Keratinocyte (primary cell): ENCODE measurements around the gene HPS1. TPM values are rescaled to one million over a fixed set of nuclear protein-coding genes. Genes with fewer than 3 reads are reported as not detected.

Experiments used
- DNase-seq: peaks from one replicate; pipeline ENCODE4 v3.0.0-alpha.2; 2011; ENCODE audit warnings: low read depth, missing footprints, low spot score
- FAIRE-seq: peaks from 2 replicates; lab custom pipeline; 2011; peaks lifted over from hg19 to GRCh38; lab: Jason Lieb, UNC
- H2AFZ ChIP-seq: 2 replicates; pipeline ENCODE4 v1.6.0; 2012; ENCODE audit warnings: low read length, control low read depth, inconsistent platforms; ENCODE audit not compliant: control insufficient read depth
- H3K27ac ChIP-seq: 2 replicates; pipeline ENCODE4 v1.5.1; 2011; ENCODE audit warnings: low read length; ENCODE audit not compliant: control insufficient read depth, insufficient read depth
- H3K27me3 ChIP-seq: 3 replicates; pipeline ENCODE4 v1.6.0; 2011; ENCODE audit warnings: low read length; ENCODE audit not compliant: control insufficient read depth, insufficient read depth; ENCODE audit errors: extremely low read depth
- H3K36me3 ChIP-seq, 2 experiments: 2 replicates in 1 of 2; 3 replicates in 1 of 2; pipeline ENCODE4 v1.5.1; 2011; ENCODE audit warnings: low read length in 2 of 2, mild to moderate bottlenecking in 1 of 2; ENCODE audit not compliant: control insufficient read depth in 2 of 2, insufficient read depth in 2 of 2; ENCODE audit errors: extremely low read depth in 1 of 2
- H3K4me1 ChIP-seq: 3 replicates; pipeline ENCODE4 v1.5.1; 2011; ENCODE audit warnings: low read length; ENCODE audit not compliant: control insufficient read depth, insufficient read depth; ENCODE audit errors: extremely low read depth
- H3K4me2 ChIP-seq: 3 replicates; pipeline ENCODE4 v1.6.0; 2011; ENCODE audit warnings: low read depth, low read length; ENCODE audit not compliant: control insufficient read depth, insufficient read depth; ENCODE audit errors: extremely low read depth
- H3K4me3 ChIP-seq, 3 experiments: fragments of 200-600 bp in 1 of 3; sonication (generic) in 1 of 3; 2 replicates in 2 of 3; 3 replicates in 1 of 3; pipeline ENCODE4 v1.5.1; 2011 to 2016; ENCODE audit warnings: low read length in 3 of 3, mild to moderate bottlenecking in 3 of 3, control low read depth in 2 of 3, inconsistent platforms in 1 of 3, low read depth in 1 of 3, mixed read lengths in 1 of 3, mixed run types in 1 of 3, moderate library complexity in 1 of 3; ENCODE audit not compliant: control insufficient read depth in 2 of 3, insufficient read depth in 2 of 3; ENCODE audit errors: extremely low read depth in 1 of 3
- H3K79me2 ChIP-seq: 2 replicates; pipeline ENCODE4 v1.6.0; 2012; ENCODE audit warnings: low read length; ENCODE audit not compliant: control insufficient read depth, insufficient read depth
- H3K9ac ChIP-seq: 3 replicates; pipeline ENCODE4 v1.6.0; 2011; ENCODE audit warnings: low read length; ENCODE audit not compliant: control insufficient read depth, insufficient read depth; ENCODE audit errors: extremely low read depth
- H3K9me1 ChIP-seq: 3 replicates; pipeline ENCODE4 v1.6.0; 2011; ENCODE audit warnings: low read length; ENCODE audit not compliant: control insufficient read depth, insufficient read depth; ENCODE audit errors: extremely low read depth
- H3K9me3 ChIP-seq: 2 replicates; pipeline ENCODE4 v1.5.1; 2012; ENCODE audit warnings: low read depth, low read length; ENCODE audit not compliant: control insufficient read depth
- H4K20me1 ChIP-seq: 3 replicates; pipeline ENCODE4 v1.6.0; 2011; ENCODE audit warnings: low read length; ENCODE audit not compliant: control insufficient read depth, insufficient read depth; ENCODE audit errors: extremely low read depth
- CTCF ChIP-seq, 3 experiments: IDR thresholded peaks in 1 of 3; conservative IDR thresholded peaks in 1 of 3; optimal IDR thresholded peaks in 1 of 3; 2 replicates in 2 of 3; 3 replicates in 1 of 3; pipeline versions ENCODE3 to v1.5.1; 2011; ENCODE audit warnings: low read length in 3 of 3, mild to moderate bottlenecking in 3 of 3, moderate library complexity in 2 of 3, control low read depth in 1 of 3, inconsistent platforms in 1 of 3; ENCODE audit not compliant: insufficient read depth in 2 of 3; ENCODE audit errors: extremely low read depth in 1 of 3
- EZH2 ChIP-seq: IDR thresholded peaks from one replicate; pipeline ENCODE4 v1.6.1; 2012; ENCODE audit warnings: inconsistent platforms, mild to moderate bottlenecking, low read length, moderate library complexity
- dilution Hi-C: fragments of 300-500 bp; cut with MboI; formaldehyde crosslinking; loops from one replicate; pipeline ENCODE4 v1.7.0; 2020; ENCODE audit warnings: low sequenced_read_pairs; ENCODE audit not compliant: extremely low pct_ligation_motif_present
- polyA plus RNA-seq, 5 experiments: library from polyadenylated mRNA; depleted of rRNA in 3 of 5; stranded (reverse) in 3 of 5; stranded (forward) in 1 of 5; unstranded in 1 of 5; fragments of >200 nt; gene quantifications; 1 replicate in 1 of 5; 2 replicates in 3 of 5; 3 replicates in 1 of 5; pipeline versions ENCODE4 v1.2.1 to v1.2.3, GENCODE V29; 2011 to 2012; ENCODE audit warnings: missing spikeins in 2 of 5, low read depth in 1 of 5, low replicate concordance in 1 of 5

The HPS1 gene
- polyA plus RNA-seq, 1 donor (not counting 4 experiments of a cell fraction or from before 2014, with no cell fraction given), result 39.4 TPM

GRCh38 chr10:98416606-98417388 lies 29.9 kb downstream of the HPS1 start:
- Histone ChIP-seq H3K36me3 (peaks cover 0 to 14% of the 10 kb centered on the region in 2 experiments), H3K79me2 (no peaks in the 10 kb centered on the region), H2AFZ (no peak overlapping the region), H3K4me3 (no peak overlapping the region), H3K27ac (no peak overlapping the region), H3K9me3 (no peaks in the 10 kb centered on the region), H3K4me1 (peaks cover 15% of the 10 kb centered on the region), H3K9ac (no peak overlapping the region), H3K9me1 (no peaks in the 10 kb centered on the region), H4K20me1 (no peaks in the 10 kb centered on the region), H3K27me3 (no peaks in the 10 kb centered on the region), H3K4me2 (no peak overlapping the region)
- DNase-seq, result no peak
- dilution Hi-C loops, result no loop called here
- FAIRE-seq, result no peak
- TF ChIP-seq CTCF (optimal IDR thresholded peaks at IDR 0.05 in 1 of 3, IDR thresholded peaks at IDR 0.05 in 1 of 3, conservative IDR thresholded peaks at IDR 0.05 in 1 of 3; ENCODE audit: extremely low read depth in 1 of 3, insufficient read depth in 2 of 3, low read length in 3 of 3), result no peak
- no peak for TF ChIP-seq EZH2

GRCh38 chr10:98415731-98416119 lies 31.0 kb downstream of the HPS1 start:
- Histone ChIP-seq H3K27me3 (no peaks in the 10 kb centered on the region), H3K9ac (no peak overlapping the region), H3K4me3 (no peak overlapping the region), H3K9me3 (no peaks in the 10 kb centered on the region), H3K4me2 (no peak overlapping the region), H2AFZ (no peak overlapping the region), H3K9me1 (no peaks in the 10 kb centered on the region), H3K27ac (no peak overlapping the region), H3K36me3 (peaks cover 0 to 12% of the 10 kb centered on the region in 2 experiments), H3K4me1 (peaks cover 15% of the 10 kb centered on the region), H3K79me2 (no peaks in the 10 kb centered on the region), H4K20me1 (no peaks in the 10 kb centered on the region)
- TF ChIP-seq CTCF (optimal IDR thresholded peaks at IDR 0.05 in 1 of 3, IDR thresholded peaks at IDR 0.05 in 1 of 3, conservative IDR thresholded peaks at IDR 0.05 in 1 of 3; ENCODE audit: extremely low read depth in 1 of 3, insufficient read depth in 2 of 3, low read length in 3 of 3) (no peak), EZH2 (no peak)
- no peak for FAIRE-seq
- DNase-seq, result no peak
- dilution Hi-C loops, result no loop called here
